ENCODE measurements around the gene BRD4. TPM values are rescaled to one million over a fixed set of nuclear protein-coding genes. Genes with fewer than 3 reads are reported as not detected.

The BRD4 gene
- total RNA-seq (2022; extraction: Qiagen RNA extraction) = 23.4 to 27.2 TPM (median 26.3 TPM) in 5 replicates

DNA sequence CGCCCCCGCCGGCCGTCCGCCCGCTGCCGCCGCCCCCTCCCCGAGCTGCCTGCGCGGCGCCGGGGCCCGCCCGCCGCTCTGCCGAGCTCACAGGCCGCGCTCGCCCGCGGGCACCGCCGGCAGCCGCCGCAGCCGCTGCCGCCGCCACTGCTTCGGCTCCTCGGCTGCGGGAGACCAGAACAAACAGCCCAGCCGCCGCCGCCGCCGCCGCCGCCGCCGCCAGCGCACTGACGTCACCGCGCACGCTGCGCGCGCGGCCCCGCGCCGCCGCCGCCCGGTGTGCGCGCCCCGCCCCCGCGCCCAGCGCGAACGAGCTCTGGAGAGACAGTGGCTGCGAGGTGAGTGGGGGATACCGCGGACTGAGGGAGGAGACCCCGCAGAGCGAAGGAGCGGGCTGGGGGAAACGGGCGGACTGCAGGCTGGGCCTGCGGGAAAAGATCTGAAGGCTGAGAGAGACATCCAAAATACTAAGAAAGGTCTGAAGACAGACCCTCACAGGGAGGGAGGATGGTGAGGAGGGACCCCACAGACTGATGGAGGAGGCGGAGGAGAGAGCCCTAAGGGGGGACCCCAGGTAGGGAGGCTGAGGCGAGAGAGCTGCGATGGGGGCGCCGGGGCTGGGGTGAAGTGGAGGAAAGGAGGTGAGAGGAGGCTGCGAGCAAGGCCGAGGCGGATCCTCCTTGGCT, at the start of gene BRD4:
Gene BRD4 (minus strand): TSS at position 229 of the 686 bp plus-strand sequence. CDS start 59,440 bp downstream, outside the sequence.

DNA sequence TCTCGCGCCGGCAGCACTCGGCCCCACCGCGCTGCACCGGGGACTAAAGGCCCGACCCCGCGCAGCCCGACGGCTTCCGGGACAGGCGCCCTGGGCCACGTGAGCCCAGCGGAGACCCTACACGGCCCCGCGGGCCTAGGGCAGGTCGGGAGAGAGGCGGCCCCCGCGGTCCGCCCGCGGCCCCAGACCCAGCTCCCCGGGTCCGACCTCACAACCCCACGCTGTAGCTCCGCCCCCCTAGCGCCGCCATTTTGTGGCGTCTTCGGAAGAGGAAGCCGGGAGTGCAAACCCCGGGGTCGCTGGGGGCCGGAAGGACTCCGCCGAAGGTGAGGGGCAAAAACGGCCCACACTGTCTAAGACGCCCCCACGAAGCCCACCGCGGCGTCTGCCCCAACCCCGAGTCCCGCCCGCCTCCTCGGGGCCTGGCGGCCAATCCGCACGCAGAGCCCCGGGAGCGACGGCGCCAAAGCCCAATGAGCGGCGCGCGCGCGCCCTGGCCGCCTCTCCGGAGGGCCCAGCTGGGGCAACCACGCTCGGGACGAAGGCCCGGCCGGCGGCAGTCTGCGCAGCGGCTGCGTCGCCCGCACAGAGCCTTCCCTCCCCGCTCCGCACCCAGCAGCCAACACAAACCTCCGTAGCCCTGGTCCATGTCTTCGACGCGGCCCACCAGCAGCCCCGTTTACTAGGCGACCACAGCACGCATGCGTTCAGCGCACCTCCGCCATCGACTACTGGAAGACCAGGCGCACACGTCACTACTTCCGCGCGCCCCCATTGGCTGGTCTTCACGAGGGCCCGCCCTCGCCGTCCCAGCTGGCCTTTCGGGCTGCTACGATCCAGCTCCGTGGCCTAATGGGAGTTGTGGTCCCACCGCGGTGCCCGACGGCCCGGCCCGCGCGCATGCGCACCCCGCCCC, 47.0 kb upstream of the BRD4 start, which contains the start of gene AKAP8:
Gene AKAP8 (minus strand): TSS at position 705 of the 916 bp plus-strand sequence. CDS start 56 bp downstream, at position 649.

DNA sequence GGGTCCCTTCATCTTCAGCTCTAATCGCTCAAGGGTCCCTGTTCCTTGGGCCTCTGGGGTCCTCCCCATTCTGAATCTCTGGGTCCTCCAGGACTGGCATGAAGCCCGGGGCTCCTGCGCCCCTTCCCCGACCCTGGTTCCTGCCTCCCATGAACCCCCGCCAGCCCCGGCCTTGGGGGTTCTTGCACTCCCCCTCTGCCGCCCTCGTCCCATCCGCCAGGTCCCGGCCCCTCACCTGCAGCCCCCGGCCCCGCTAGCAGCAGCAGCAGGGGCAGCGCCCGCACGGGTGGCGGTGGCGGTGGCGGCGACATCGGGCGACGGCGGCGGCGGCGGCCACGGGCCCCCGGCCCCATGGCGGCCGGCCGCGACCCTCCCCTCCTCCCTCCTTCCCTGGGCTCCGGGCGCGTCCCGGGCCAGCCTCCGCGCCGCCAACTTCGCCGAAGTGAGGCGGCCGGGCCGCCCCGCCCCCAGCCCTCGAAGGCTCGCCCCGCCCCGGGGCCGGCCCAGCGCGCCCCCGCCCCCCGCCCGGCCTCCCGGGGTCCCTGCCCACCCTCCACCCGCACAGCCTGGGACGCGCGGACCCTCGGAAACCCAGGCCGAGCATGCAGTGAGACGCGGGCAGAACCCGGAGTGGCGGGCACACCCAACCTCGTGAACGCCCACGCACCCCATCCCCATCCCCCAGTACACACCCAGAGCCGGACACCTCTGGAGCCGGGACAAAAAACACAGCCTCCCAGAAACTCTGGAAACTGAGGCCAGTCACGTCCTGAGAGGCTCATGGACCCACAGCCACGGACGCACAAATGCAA, 131.6 kb downstream of the BRD4 start, which contains the start of gene NOTCH3:
Gene NOTCH3 (minus strand): TSS at position 443 of the 812 bp plus-strand sequence. CDS start 90 bp downstream, at position 353.

Other genes with a start within 250 kb of the BRD4 start
- gene SYDE1, start 225.1 kb downstream of the BRD4 start, total RNA-seq (2022; extraction: Qiagen RNA extraction) = 16.4 to 20.2 TPM (median 17.3 TPM) in 5 replicates
- 13.6 to 18.2 TPM (median 16.4 TPM) in 5 replicates for gene NOTCH3, start 131.5 kb downstream of the BRD4 start, total RNA-seq (2022; extraction: Qiagen RNA extraction)
- gene EPHX3, start 100.1 kb downstream of the BRD4 start, total RNA-seq (2022; extraction: Qiagen RNA extraction) = 0.07 to 0.09 TPM (median 0.09 TPM) in 3 of 5 replicates, not detected in the others
- 16.2 to 17.0 TPM (median 16.7 TPM) in 5 replicates for gene AKAP8, start 47.2 kb upstream of the BRD4 start, total RNA-seq (2022; extraction: Qiagen RNA extraction)
- gene AKAP8L, start 86.4 kb upstream of the BRD4 start, total RNA-seq (2022; extraction: Qiagen RNA extraction) = 33.3 to 43.6 TPM (median 36.6 TPM) in 5 replicates
- gene WIZ, start 117.4 kb upstream of the BRD4 start, total RNA-seq (2022; extraction: Qiagen RNA extraction) = 17.3 to 23.1 TPM (median 22.0 TPM) in 5 replicates
- 0.10 TPM in 1 of 5 replicates, not detected in the others for gene RASAL3, start 132.0 kb upstream of the BRD4 start, total RNA-seq (2022; extraction: Qiagen RNA extraction)
- gene PGLYRP2, start 147.0 kb upstream of the BRD4 start, total RNA-seq (2022; extraction: Qiagen RNA extraction) = 0.10 TPM in 1 of 5 replicates, not detected in the others
- 0.20 to 0.36 TPM (median 0.28 TPM) in 5 replicates for gene CYP4F22, start 176.0 kb upstream of the BRD4 start, total RNA-seq (2022; extraction: Qiagen RNA extraction)